Measurements from ENCODE around the gene THAP4. TPM values are rescaled to one million over a fixed set of nuclear protein-coding genes. Genes with fewer than 3 reads are reported as not detected.

THAP4 gene
- total RNA-seq, 1 donor from 2014 or later: 40.9 TPM

DNA sequence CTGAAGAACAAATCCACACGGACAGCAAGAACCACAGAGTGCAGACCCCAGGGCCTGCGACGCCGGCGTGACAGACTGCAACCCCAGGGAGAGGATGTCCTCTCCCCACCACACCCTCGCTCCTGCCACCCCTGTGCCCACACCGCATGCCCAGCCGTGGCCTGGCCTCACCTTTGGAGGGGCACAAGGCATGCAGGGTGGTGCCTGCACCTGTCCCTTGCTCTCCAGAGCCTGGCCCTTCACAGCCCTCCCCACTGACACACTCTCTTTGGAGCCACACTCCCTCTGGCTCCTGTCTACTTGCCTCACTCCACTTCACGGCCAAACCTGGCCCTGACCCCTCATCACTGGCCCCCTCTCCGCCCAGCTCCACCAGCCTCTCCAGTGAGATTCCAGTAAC is 9.3 kb downstream of the THAP4 start:
- H3K27me3 Mint-ChIP-seq (ENCODE audit: low read depth): no peaks in the 10 kb centered on the region
- H3K4me3 Mint-ChIP-seq (ENCODE audit: unreplicated experiment): no peak overlapping the region
- peaks cover 5% of the 10 kb centered on the region for H3K4me1 Mint-ChIP-seq (ENCODE audit: low read depth)
- DNase-seq (ENCODE audit: low spot score): no peak
- H3K27ac Mint-ChIP-seq (ENCODE audit: unreplicated experiment): peak overlapping the region; percentile 69
- no peaks in the 10 kb centered on the region for H3K9me3 Mint-ChIP-seq (ENCODE audit: low read depth)
- peaks cover 9% of the 10 kb centered on the region for H3K36me3 Mint-ChIP-seq (ENCODE audit: low read depth)
- TF ChIP-seq, protein P1, sequence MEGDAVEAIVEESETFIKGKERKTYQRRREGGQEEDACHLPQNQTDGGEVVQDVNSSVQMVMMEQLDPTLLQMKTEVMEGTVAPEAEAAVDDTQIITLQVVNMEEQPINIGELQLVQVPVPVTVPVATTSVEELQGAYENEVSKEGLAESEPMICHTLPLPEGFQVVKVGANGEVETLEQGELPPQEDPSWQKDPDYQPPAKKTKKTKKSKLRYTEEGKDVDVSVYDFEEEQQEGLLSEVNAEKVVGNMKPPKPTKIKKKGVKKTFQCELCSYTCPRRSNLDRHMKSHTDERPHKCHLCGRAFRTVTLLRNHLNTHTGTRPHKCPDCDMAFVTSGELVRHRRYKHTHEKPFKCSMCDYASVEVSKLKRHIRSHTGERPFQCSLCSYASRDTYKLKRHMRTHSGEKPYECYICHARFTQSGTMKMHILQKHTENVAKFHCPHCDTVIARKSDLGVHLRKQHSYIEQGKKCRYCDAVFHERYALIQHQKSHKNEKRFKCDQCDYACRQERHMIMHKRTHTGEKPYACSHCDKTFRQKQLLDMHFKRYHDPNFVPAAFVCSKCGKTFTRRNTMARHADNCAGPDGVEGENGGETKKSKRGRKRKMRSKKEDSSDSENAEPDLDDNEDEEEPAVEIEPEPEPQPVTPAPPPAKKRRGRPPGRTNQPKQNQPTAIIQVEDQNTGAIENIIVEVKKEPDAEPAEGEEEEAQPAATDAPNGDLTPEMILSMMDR (IDR thresholded peaks at IDR 0.05): no peak

DNA sequence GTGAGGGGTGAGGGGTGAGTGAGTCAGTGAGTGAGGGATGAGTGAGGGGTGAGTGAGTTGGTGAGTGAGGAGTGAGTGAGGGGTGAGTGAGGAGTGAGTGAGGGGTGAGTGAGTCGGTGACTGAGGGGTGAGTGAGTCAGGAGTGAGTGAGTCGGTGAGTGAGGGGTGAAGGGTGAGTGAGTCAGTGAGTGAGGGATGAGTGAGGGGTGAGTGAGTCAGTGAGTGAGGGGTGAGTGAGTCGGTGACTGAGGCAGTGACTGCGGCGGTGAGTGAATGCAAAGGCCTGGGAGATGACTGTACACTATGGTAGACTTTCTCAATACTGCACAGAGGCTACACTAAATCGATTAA is 16.6 kb downstream of the THAP4 start:
- TF ChIP-seq, protein P1 (IDR thresholded peaks at IDR 0.05): no peak

DNA sequence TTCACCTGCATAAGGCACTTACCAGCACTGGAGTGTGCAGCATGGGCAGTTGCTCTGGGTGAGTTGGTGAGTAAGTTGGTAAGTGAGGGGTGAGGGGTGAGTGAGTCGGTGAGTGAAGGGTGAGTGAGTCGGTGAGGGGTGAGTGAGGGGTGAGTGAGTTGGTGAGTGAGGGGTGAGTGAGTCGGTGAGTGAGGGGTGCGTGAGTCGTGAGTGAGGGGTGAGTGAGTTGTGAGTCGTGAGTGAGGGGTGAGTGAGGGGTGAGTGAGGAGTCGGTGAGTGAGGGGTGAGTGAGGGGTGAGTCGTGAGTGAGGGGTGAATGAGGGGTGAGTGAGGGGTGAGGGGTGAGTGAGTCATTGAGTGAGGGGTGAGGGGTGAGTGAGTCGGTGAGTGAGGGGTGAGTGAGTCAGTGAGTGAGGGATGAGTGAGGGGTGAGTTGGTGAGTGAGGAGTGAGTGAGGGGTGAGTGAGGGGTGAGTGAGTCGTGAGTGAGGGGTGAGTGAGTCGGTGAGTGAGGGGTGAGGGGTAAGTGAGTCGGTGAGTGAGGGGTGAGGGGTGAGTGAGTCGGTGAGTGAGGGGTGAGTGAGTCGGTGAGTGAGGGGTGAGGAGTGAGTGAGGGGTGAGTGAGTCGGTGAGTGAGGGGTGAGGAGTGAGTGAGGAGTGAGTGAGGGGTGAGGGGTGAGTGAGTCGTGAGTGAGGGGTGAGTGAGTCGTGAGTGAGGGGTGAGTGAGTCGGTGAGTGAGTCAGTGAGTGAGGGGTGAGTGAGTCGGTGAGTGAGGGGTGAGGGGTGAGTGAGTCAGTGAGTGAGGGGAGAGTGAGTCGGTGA is 17.1 kb downstream of the THAP4 start:
- TF ChIP-seq, protein P1 (IDR thresholded peaks at IDR 0.05): no peak
- no peak overlapping the region for H3K4me3 Mint-ChIP-seq (ENCODE audit: unreplicated experiment)
- H3K36me3 Mint-ChIP-seq (ENCODE audit: low read depth): peaks cover 14% of the 10 kb centered on the region
- H3K27me3 Mint-ChIP-seq (ENCODE audit: low read depth): no peaks in the 10 kb centered on the region
- peaks cover 7% of the 10 kb centered on the region for H3K9me3 Mint-ChIP-seq (ENCODE audit: low read depth)
- no peak overlapping the region for H3K27ac Mint-ChIP-seq (ENCODE audit: unreplicated experiment)
- peaks cover 13% of the 10 kb centered on the region for H3K4me1 Mint-ChIP-seq (ENCODE audit: low read depth)
- DNase-seq (ENCODE audit: low spot score): no peak

More for the DNA sequence above, 16.6 kb downstream of the THAP4 start:
- DNase-seq (ENCODE audit: low spot score): no peak
- Mint-ChIP-seq H3K27me3 (ENCODE audit: low read depth) (no peaks in the 10 kb centered on the region), H3K27ac (ENCODE audit: unreplicated experiment) (peak overlapping the region; percentile 46), H3K4me1 (ENCODE audit: low read depth) (peaks cover 11% of the 10 kb centered on the region), H3K36me3 (ENCODE audit: low read depth) (peaks cover 14% of the 10 kb centered on the region), H3K4me3 (ENCODE audit: unreplicated experiment) (no peak overlapping the region), H3K9me3 (ENCODE audit: low read depth) (peaks cover 7% of the 10 kb centered on the region)

DNA sequence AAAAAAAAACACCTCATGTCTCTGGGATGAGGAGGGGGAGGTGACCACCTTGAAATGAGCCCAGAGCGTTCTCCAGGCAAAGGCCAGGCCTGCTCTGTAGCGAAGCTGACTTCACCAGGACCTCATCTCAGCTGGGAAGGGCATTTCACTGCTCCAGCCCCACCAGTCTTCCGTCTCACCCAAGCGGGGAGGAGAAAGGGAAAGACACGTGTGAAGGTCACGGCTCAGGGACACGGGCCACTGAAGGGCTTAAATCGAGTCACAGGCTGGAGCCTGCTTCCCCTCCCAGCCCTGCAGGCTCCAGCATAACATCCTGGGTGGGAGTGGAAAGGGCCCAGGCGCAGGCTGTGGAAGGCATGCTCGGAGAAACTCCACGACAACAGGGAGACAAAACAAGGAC is 18.1 kb downstream of the THAP4 start:
- H3K9me3 Mint-ChIP-seq (ENCODE audit: low read depth): peaks cover 7% of the 10 kb centered on the region
- TF ChIP-seq, protein P1 (IDR thresholded peaks at IDR 0.05): no peak
- DNase-seq (ENCODE audit: low spot score): no peak
- no peaks in the 10 kb centered on the region for H3K27me3 Mint-ChIP-seq (ENCODE audit: low read depth)
- no peak overlapping the region for H3K4me3 Mint-ChIP-seq (ENCODE audit: unreplicated experiment)
- no peak overlapping the region for H3K27ac Mint-ChIP-seq (ENCODE audit: unreplicated experiment)
- H3K36me3 Mint-ChIP-seq (ENCODE audit: low read depth): peaks cover 14% of the 10 kb centered on the region
- peaks cover 14% of the 10 kb centered on the region for H3K4me1 Mint-ChIP-seq (ENCODE audit: low read depth)

DNA sequence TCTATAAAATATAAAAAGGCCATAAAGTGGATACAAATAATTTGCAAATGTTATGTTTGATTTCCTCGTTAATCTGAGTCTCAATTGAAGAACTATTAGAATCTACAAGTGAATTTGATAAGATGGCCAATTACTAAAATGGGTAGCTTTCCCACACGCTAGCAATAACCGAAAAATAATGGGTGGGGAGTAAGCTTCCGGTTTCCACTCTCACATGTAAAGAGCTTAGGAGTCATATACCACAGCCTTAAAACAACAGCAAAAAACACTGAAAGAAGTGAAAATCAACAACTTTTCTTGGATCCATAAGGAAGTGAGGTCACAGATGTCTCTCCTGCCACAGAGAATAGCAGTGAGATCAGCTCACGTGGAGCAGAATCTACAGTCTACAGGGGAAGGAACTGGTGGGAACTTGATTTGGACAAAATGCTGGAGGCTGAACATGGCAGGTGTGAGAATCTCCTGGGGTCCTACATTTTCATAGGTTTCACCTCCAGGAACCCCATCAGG is 18.6 kb downstream of the THAP4 start:
- H3K27me3 Mint-ChIP-seq (ENCODE audit: low read depth): no peaks in the 10 kb centered on the region
- H3K27ac Mint-ChIP-seq (ENCODE audit: unreplicated experiment): no peak overlapping the region
- H3K36me3 Mint-ChIP-seq (ENCODE audit: low read depth): peaks cover 14% of the 10 kb centered on the region
- TF ChIP-seq, protein P1 (IDR thresholded peaks at IDR 0.05): no peak
- H3K4me1 Mint-ChIP-seq (ENCODE audit: low read depth): peaks cover 14% of the 10 kb centered on the region
- peaks cover 7% of the 10 kb centered on the region for H3K9me3 Mint-ChIP-seq (ENCODE audit: low read depth)
- DNase-seq (ENCODE audit: low spot score): no peak
- no peak overlapping the region for H3K4me3 Mint-ChIP-seq (ENCODE audit: unreplicated experiment)
